ENCODE results near the gene IFT80.

IFT80 gene

GRCh38 chr3:160403796-160404470 is 4.9 kb upstream of the IFT80 start:
- no peaks in the 10 kb centered on the region for H3K9me3 Mint-ChIP-seq
- H3K27ac Mint-ChIP-seq = no peak overlapping the region
- peaks cover 36% of the 10 kb centered on the region for H3K4me1 Mint-ChIP-seq
- H3K36me3 Mint-ChIP-seq = peaks cover 17% of the 10 kb centered on the region
- peak overlapping the region; percentile 30 for H3K4me3 Mint-ChIP-seq
- H3K27me3 Mint-ChIP-seq = peaks cover 11% of the 10 kb centered on the region

DNA sequence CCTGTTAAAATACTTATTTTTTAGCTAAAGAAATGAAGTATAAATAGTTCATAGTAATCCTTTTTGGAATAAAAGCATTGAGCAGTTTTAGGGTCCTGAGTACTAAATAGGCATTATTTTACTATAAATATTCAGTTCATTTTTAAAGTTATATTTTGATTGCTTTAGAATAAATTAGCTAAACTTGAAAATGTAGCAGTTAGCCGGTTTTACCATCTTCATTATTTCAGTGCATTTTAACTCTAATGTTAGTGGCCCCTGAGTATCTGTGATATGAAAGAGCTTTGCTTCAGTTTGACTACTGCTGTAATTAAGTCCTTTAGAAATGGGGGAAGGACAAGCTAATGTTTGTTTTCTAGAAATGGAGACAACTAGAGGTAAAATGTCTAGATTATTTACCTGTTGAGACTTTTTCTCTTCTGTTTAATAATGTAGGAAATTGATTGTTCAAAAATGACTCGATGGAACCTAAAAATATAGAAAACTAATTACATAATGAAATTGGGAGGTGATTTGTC is 4.1 kb upstream of the IFT80 start:
- H3K4me1 Mint-ChIP-seq = peaks cover 41% of the 10 kb centered on the region

GRCh38 chr3:160402221-160403027 is 3.4 kb upstream of the IFT80 start:
- Mint-ChIP-seq H3K27ac (no peak overlapping the region), H3K27me3 (peaks cover 11% of the 10 kb centered on the region), H3K36me3 (peaks cover 17% of the 10 kb centered on the region), H3K4me1 (peaks cover 43% of the 10 kb centered on the region), H3K4me3 (peak overlapping the region; percentile 90), H3K9me3 (no peaks in the 10 kb centered on the region)

More for the DNA sequence above, 4.1 kb upstream of the IFT80 start:
- no peaks in the 10 kb centered on the region for H3K9me3 Mint-ChIP-seq
- H3K27me3 Mint-ChIP-seq = peaks cover 11% of the 10 kb centered on the region
- H3K36me3 Mint-ChIP-seq = peaks cover 17% of the 10 kb centered on the region
- no peak overlapping the region for H3K27ac Mint-ChIP-seq
- H3K4me3 Mint-ChIP-seq = peak overlapping the region; percentile 90

- H3K36me3 Mint-ChIP-seq = peaks cover 17% of the 10 kb centered on the region
- H3K4me3 Mint-ChIP-seq = peak overlapping the region; percentile 90
- peaks cover 11% of the 10 kb centered on the region for H3K27me3 Mint-ChIP-seq
- H3K9me3 Mint-ChIP-seq = no peaks in the 10 kb centered on the region
- H3K4me1 Mint-ChIP-seq = peaks cover 48% of the 10 kb centered on the region
- H3K27ac Mint-ChIP-seq = peak overlapping the region; percentile 74
Measured at GRCh38 chr3:160401291-160402095, 2.5 kb upstream of the IFT80 start.

DNA sequence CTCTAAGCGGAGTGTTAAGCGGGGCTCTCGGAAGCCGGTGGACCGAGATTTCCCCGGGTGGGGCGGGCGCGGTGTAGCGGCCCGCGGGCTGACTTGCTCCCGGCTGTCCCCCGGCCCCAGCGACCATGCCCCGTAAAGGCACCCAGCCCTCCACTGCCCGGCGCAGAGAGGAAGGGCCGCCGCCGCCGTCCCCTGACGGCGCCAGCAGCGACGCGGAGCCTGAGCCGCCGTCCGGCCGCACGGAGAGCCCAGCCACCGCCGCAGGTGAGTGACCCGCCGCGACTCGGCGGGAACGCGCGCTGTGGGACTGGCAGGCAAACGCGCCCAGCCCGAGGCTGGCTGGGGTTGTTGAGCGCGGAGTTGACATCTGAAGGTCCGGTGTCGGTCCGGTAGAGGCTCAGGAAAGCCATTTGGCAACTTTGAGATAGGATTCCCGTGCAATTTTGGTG is 1.7 kb upstream of the IFT80 start:
- H3K9me3 Mint-ChIP-seq = no peaks in the 10 kb centered on the region
- peak overlapping the region; percentile 70 for H3K27ac Mint-ChIP-seq
- H3K27me3 Mint-ChIP-seq = peaks cover 11% of the 10 kb centered on the region
- peaks cover 51% of the 10 kb centered on the region for H3K4me1 Mint-ChIP-seq
- peaks cover 16% of the 10 kb centered on the region for H3K36me3 Mint-ChIP-seq
- peak overlapping the region; percentile 98 for H3K4me3 Mint-ChIP-seq

DNA sequence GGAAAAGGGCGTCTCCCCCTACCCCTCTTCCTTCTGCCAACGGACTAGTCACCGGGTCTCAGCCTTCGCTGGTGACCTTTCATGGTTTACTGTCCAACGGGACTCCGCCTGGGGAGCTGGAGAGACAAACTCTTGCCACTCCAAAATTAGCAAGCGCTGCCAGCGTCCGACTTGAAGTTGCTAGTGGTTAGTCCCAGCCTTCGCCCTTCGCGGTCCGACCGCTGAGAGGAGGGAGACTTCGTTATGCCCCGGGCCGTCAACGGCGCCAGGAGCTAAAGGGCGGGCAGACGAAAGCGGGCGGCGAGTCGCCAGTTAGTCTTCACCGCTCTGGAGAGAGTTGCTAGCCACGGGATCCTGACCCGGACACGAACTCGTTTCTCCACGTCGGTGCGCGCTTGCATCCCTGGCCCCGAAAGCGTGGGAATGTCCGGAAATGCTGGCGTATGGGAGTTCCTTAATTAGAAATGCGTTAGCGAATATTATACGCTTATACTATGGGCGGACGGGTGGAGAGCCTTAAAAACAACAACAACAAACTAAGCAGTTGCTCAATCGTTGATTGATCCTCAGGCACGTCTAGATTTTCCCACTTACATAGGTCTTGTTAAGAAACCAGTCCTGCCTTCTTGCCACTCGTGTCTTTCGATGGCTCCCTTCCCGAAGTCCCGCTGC is 1.1 kb upstream of the IFT80 start:
- H3K4me1 Mint-ChIP-seq = peaks cover 53% of the 10 kb centered on the region
- peak overlapping the region; percentile 100 for H3K27ac Mint-ChIP-seq
- H3K4me3 Mint-ChIP-seq = peak overlapping the region; percentile 98

GRCh38 chr3:160398820-160399124 is 253 bp downstream of the IFT80 start:
- Mint-ChIP-seq H3K4me1 (peaks cover 47% of the 10 kb centered on the region), H3K27ac (peak overlapping the region; percentile 100), H3K36me3 (peaks cover 14% of the 10 kb centered on the region)

More for the DNA sequence above, 1.1 kb upstream of the IFT80 start:
- peaks cover 11% of the 10 kb centered on the region for H3K27me3 Mint-ChIP-seq
- H3K9me3 Mint-ChIP-seq = no peaks in the 10 kb centered on the region
- peaks cover 16% of the 10 kb centered on the region for H3K36me3 Mint-ChIP-seq

GRCh38 chr3:160395297-160395696 is 3.7 kb downstream of the IFT80 start:
- Mint-ChIP-seq H3K4me1 (peaks cover 32% of the 10 kb centered on the region), H3K27ac (no peak overlapping the region), H3K36me3 (peaks cover 1% of the 10 kb centered on the region), H3K27me3 (peaks cover 1% of the 10 kb centered on the region), H3K9me3 (no peaks in the 10 kb centered on the region), H3K4me3 (no peak overlapping the region)

More at GRCh38 chr3:160398820-160399124, 253 bp downstream of the IFT80 start:
- H3K9me3 Mint-ChIP-seq = no peaks in the 10 kb centered on the region
- H3K27me3 Mint-ChIP-seq = peaks cover 11% of the 10 kb centered on the region
- peak overlapping the region; percentile 98 for H3K4me3 Mint-ChIP-seq

DNA sequence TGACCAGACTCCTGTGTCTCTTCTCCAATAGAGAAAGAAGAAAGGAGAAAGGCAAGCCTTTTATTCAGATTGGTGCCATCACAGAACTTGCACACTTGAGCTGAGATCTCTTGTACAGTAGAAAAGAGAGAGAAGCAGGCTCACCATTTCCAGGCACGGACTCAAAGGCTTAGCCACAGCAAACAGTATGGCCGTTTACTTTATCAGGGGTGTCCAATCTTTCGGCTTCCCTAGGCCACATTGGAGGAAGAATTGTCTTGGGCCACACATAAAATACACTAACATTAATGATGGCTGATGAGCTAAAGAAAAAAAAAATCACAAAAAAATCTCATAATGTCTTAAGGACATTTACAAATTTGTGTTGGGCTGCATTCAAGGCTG is 5.0 kb downstream of the IFT80 start:
- no peaks in the 10 kb centered on the region for H3K9me3 Mint-ChIP-seq
- H3K4me1 Mint-ChIP-seq = peaks cover 30% of the 10 kb centered on the region
- H3K27me3 Mint-ChIP-seq = no peaks in the 10 kb centered on the region
- H3K4me3 Mint-ChIP-seq = no peak overlapping the region
- H3K36me3 Mint-ChIP-seq = peaks cover 4% of the 10 kb centered on the region
- H3K27ac Mint-ChIP-seq = no peak overlapping the region

- Mint-ChIP-seq H3K27ac (no peak overlapping the region), H3K9me3 (no peaks in the 10 kb centered on the region), H3K27me3 (no peaks in the 10 kb centered on the region), H3K4me1 (peaks cover 27% of the 10 kb centered on the region), H3K36me3 (peaks cover 4% of the 10 kb centered on the region), H3K4me3 (no peak overlapping the region)
Measured at GRCh38 chr3:160393346-160394008, 5.5 kb downstream of the IFT80 start.

DNA sequence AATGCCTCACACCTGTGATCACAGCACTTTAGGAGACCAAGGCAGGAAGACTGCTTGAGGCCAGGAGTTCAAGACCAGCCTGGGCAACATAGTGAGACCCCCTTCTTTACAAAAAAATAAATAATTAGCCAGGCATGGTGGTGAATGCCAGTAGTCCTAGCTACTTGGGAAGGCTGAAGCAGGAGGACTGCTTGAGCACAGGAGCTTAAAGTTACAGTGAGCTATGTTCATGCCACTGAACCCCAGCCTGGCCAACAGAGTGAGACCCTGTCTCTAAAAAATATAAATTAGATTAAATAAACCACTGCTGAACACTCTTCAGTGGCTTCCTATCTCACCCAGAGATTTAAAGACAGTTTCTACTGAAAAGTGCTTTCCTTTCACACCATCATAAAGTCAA is 6.2 kb downstream of the IFT80 start:
- H3K27ac Mint-ChIP-seq = no peak overlapping the region
- no peak overlapping the region for H3K4me3 Mint-ChIP-seq
- peaks cover 25% of the 10 kb centered on the region for H3K4me1 Mint-ChIP-seq
- H3K36me3 Mint-ChIP-seq = peaks cover 5% of the 10 kb centered on the region
- no peaks in the 10 kb centered on the region for H3K9me3 Mint-ChIP-seq
- H3K27me3 Mint-ChIP-seq = no peaks in the 10 kb centered on the region

DNA sequence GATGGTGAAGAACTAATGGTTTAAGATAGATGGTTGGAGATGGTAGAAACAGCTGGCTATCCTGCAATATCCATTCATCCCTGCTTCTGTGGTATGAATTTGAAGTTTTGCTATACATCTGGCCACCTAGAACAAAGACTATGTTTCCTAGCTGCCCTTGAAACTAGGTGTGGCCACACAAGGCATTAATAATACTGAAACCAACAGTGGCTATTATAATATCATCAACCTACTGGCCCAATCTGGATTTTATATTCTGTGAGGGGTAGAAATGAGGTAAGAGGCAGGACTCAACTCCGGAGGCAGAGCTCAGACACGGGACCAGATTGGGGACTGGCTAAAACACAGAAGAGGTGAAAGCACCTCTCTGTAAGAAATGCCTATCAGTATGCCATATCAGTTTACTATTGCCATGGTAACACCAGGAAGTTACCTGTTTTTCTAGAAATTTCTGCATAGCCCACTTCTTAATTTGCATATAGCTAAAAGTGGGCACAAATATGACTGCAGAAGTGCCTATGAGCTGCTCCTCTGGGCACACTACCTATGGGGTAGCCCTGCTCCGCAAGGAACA is 8.4 kb downstream of the IFT80 start:
- no peak overlapping the region for H3K27ac Mint-ChIP-seq
- no peaks in the 10 kb centered on the region for H3K9me3 Mint-ChIP-seq
- H3K27me3 Mint-ChIP-seq = no peaks in the 10 kb centered on the region
- H3K36me3 Mint-ChIP-seq = peaks cover 8% of the 10 kb centered on the region
- no peak overlapping the region for H3K4me3 Mint-ChIP-seq
- peaks cover 31% of the 10 kb centered on the region for H3K4me1 Mint-ChIP-seq

GRCh38 chr3:160384639-160385318 is 14.2 kb downstream of the IFT80 start:
- Mint-ChIP-seq H3K4me1 (peaks cover 35% of the 10 kb centered on the region), H3K36me3 (peaks cover 16% of the 10 kb centered on the region), H3K27me3 (no peaks in the 10 kb centered on the region), H3K4me3 (no peak overlapping the region), H3K27ac (peak overlapping the region; percentile 30), H3K9me3 (no peaks in the 10 kb centered on the region)

DNA sequence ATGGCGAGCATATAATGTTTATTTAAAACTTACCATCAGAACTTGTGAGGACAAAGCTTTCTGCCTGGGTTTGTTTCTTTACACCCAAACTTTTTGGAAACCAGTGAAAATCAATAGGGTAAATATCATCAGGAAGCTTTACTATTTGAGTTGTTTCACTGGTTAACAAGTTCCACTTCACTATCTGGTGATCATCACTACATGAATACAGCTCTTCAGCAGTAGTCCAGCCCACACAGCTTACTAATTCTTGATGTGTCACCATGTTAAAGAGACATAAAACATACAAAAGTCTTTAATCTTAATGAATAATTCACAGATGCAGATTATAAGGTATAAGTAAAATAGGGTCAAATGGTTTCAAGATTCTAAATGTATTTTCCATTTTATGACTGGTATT is 17.6 kb downstream of the IFT80 start:
- no peaks in the 10 kb centered on the region for H3K27me3 Mint-ChIP-seq
- H3K36me3 Mint-ChIP-seq = peaks cover 13% of the 10 kb centered on the region
- H3K4me1 Mint-ChIP-seq = peaks cover 31% of the 10 kb centered on the region
- no peak overlapping the region for H3K4me3 Mint-ChIP-seq
- no peaks in the 10 kb centered on the region for H3K9me3 Mint-ChIP-seq
- no peak overlapping the region for H3K27ac Mint-ChIP-seq

Data from activated naive CD4-positive, alpha-beta T cell treated with anti-CD3 and anti-CD28 coated beads, Interleukin-2, amount 50 U/mL, for 24 hours (primary cell).